GM19438 (cell line): ENCODE results near the gene ZMIZ2.
"Not testable (repeated sequence)": the region's sequence is repeated elsewhere in the genome, so short reads cannot be mapped to it uniquely, and the experiment has no call there.

Experiments
- ATAC-seq: cut with Tn5 transposase; IDR thresholded peaks from one replicate; pipeline ENCODE4 v1.9.1; 2021; ENCODE audit warnings: low read depth; ENCODE audit not compliant: unreplicated experiment

The ZMIZ2 gene

DNA sequence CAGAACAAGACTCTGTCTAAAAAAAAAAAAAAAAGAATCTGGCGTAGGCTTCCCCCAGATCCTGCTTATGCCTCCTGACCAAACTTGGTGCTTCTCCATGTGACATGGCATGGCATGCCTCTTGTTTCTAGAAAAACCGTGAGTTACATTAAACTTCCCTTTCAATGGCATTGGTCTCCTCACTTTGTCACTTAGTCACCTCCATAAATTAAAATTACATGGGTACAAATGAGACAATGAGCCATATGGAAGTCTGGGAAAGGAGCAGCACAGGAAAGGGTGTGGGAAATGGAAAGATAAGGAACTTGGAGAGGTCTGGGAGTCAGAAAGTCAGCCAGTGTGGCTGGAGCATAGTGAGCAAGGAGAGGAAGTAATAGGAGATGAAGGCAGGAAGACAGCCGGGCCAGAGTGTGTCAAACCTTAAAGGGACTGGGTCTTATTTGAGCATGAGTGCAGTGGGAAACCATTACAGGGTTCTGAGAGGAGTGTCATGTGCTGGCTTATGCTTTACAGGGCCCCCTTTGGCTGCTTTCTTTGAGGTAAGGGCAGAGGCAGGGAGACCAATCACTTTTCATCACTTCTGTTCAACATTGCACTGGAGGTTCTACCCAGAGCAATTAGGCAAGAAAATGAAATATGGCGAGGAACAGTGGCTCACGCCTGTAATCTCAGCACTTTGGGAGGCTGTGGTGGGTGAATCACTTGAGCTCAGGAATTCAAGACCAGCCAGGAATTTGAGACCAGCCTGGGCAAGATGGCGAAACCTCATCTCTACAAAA, 21.3 kb upstream of the ZMIZ2 start:
- ATAC-seq, result no peak

DNA sequence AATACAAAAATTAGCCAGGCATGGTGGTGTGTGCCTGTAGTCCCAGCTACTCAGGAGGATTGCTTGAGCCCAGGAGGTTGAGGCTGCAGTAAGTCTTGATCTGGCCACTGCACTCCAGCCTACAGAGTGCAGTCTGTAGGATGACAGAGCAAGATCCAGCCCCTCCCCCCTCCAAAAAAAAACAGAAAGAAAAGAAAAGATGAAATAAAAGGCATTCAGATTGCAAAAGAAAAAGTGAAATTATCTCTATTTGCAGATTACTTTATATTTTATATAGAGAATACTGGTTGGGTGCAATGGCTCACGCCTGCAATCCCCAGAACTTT, 20.7 kb upstream of the ZMIZ2 start:
- no peak for ATAC-seq

DNA sequence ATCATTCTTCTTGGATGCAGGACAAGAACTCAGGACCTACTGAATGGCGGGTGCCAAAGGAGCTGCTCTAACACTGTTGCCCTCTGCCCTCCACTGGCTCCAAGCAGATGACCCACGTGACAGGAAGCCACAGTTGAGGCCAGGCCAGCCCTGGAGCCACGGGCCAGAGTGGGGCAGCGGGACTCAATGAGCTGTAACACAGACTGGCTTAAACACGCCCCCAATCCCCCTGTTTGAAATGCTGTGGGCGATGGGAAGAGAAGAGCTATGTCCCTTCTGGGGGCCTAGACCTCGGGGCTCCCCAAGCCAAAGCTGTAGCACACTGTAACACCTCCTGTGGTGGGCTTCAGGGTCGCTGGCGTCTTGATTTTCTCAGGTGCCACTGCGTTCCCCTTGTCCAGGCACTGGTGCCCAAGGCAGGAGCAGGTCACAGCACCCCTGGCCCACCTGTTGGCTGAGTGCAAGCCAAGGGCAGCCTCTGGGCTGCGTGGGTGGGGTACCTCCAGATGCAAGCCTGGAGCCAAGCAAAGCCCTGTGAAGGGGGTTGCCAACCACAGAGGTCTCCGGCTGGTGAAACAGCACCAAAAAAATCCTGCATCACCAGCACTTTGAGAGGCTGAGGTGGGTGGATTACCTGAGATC, 18.6 kb upstream of the ZMIZ2 start:
- ATAC-seq, result no peak

DNA sequence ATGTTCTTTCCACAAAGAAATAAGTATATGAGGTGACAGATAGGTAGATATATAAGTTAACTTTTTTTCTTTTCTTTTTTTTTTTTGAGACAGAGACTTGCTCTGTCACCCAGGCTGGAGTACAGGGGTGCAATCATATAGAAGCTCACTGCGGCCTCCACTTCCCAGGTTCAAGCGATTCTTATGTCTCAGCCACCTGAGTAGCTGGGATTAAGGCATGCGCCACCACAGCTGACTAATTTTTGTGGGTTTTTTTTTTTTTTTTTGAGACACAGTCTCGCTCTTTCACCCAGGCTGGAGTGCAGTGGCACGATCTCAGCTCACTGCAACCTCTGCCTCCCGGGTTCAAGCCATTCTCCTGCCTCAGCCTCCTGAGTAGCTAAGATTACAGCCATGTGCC, 15.7 kb upstream of the ZMIZ2 start:
- ATAC-seq, result not testable (repeated sequence)

- ATAC-seq, result no peak
These were observed 14.8 kb upstream of the ZMIZ2 start for GRCh38 chr7:44733708-44734481.

GRCh38 chr7:44735403-44736165, 13.1 kb upstream of the ZMIZ2 start:
- no peak for ATAC-seq

GRCh38 chr7:44736896-44737295, 11.8 kb upstream of the ZMIZ2 start:
- ATAC-seq, result no peak

GRCh38 chr7:44738051-44738723, 10.5 kb upstream of the ZMIZ2 start:
- no peak for ATAC-seq

- ATAC-seq, result no peak
These were observed 9.6 kb upstream of the ZMIZ2 start for GRCh38 chr7:44738876-44739665.

- no peak for ATAC-seq
These were observed 8.6 kb upstream of the ZMIZ2 start for GRCh38 chr7:44740055-44740454.

DNA sequence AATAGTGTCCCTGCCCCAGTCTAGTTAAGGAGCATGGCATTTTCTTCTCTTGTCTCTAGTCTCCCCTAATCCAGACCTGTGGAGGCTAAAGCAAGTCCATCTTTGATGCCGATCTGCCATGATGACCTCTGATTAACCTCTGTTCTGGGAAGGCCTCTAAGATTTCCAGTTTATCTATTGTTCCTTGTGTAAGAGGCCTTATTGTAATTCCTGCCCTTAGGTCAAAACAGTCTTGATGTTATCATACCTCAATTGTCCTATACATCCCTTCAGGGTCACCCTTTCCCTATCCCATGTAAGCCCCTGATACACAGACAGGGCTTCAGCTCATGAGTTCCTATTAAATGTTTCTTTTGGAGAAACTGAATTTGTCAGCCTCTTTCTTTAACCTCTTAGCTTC, 4.9 kb upstream of the ZMIZ2 start:
- ATAC-seq, result no peak

- peak; percentile 4 for ATAC-seq
These were observed 493 bp downstream of the ZMIZ2 start for GRCh38 chr7:44748948-44749731.

DNA sequence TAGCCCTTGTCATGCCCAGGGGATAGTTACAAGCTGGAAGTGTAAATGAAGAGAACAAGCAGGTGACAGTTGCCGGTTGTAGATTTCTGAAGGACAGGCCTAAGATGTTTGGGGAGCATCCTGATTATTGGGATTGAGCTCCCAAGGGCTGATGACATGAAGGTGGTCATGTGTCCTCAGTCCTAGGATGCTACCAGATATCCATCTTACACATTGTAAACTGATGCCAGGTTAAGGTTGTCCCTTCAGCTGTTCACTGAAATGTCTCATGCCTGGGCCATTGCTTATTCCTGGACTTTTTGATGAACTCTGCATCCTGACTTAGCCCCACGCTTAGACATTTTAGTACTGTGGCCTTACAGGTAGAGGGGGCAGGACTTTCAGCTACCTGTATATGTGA, 1.3 kb downstream of the ZMIZ2 start:
- ATAC-seq, result no peak

- no peak for ATAC-seq
These were observed 1.8 kb downstream of the ZMIZ2 start for GRCh38 chr7:44750424-44750823.

GRCh38 chr7:44750921-44751571, 2.4 kb downstream of the ZMIZ2 start:
- peak; percentile 70 for ATAC-seq

DNA sequence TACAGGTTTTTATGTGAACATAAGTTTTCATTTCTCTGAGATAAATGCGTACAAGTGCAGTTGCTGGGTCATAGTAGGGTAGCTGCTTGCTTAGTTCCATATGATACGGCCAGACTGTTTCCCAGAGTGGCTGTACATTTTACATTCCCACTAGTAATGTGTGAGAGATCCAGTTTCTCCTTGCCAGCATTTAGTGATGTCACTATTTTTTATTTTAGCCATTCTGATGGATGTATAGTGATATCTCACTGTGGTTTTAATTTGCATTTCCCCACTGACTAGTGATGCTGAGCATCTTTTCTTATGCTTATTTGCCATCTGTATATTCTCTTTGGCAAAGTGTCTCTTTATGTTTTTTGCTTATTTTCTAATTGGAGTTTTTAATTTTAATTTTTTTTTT, 4.2 kb downstream of the ZMIZ2 start:
- ATAC-seq, result no peak

GRCh38 chr7:44754802-44755697, 6.4 kb downstream of the ZMIZ2 start:
- no peak for ATAC-seq
